SU-DHL-6 (cell line): Measurements from ENCODE around the gene SIGLEC8.
"Not testable (repeated sequence)": the region's sequence is repeated elsewhere in the genome, so short reads cannot be mapped to it uniquely, and the experiment has no call there.

Experiments used
- H2AFZ ChIP-seq: fragments of 200-600 bp; sonication (generic); 2 replicates; pipeline ENCODE4 v1.6.1; 2014; ENCODE audit warnings: low read depth, mild to moderate bottlenecking, moderate library complexity, mixed read lengths, antibody characterized with exemption, low read length; ENCODE audit not compliant: severe bottlenecking
- H3F3A ChIP-seq: fragments of 200-600 bp; shearing (Covaris generic); 2 replicates; pipeline ENCODE4 v1.6.0; 2016; ENCODE audit warnings: antibody characterized with exemption, mild to moderate bottlenecking; ENCODE audit not compliant: insufficient read depth
- H3K27ac ChIP-seq: fragments of 200-600 bp; sonication (generic); 2 replicates; pipeline ENCODE4 v1.5.1; 2016; ENCODE audit warnings: low read depth, mild to moderate bottlenecking, low read length, moderate library complexity, mixed read lengths
- H3K27me3 ChIP-seq: fragments of 200-600 bp; sonication (generic), shearing (Covaris generic); 2 replicates; pipeline ENCODE4 v1.6.0; 2014; ENCODE audit warnings: mild to moderate bottlenecking, low read length
- H3K36me3 ChIP-seq: fragments of 200-600 bp; sonication (generic); 2 replicates; pipeline ENCODE4 v1.6.1; 2014; ENCODE audit warnings: mild to moderate bottlenecking, low read length, mixed read lengths
- H3K4me2 ChIP-seq: fragments of 300-600, 200-600 bp; shearing (Covaris generic), sonication (generic); 2 replicates; pipeline ENCODE4 v1.6.0; 2014; ENCODE audit warnings: low read length, low read depth, mild to moderate bottlenecking; ENCODE audit not compliant: poor library complexity, severe bottlenecking
- H3K4me3 ChIP-seq: fragments of 200-600 bp; sonication (generic); 2 replicates; pipeline ENCODE4 v1.5.1; 2014; ENCODE audit warnings: antibody characterized with exemption, low read length, mild to moderate bottlenecking, mixed read lengths; ENCODE audit not compliant: insufficient read depth, poor library complexity, severe bottlenecking
- H3K79me2 ChIP-seq: fragments of 200-600 bp; sonication (generic); 2 replicates; pipeline ENCODE4 v1.6.1; 2014; ENCODE audit warnings: mild to moderate bottlenecking, low read length, moderate library complexity; ENCODE audit not compliant: insufficient read depth
- H3K9ac ChIP-seq: fragments of 200-600 bp; sonication (generic); 2 replicates; pipeline ENCODE4 v1.7.0; 2014; ENCODE audit warnings: mild to moderate bottlenecking, low read length
- H3K9me2 ChIP-seq: fragments of 200-600 bp; sonication (generic); replicated peaks from 2 replicates; pipeline ENCODE4 v1.6.1; 2014; ENCODE audit warnings: low read length; ENCODE audit not compliant: insufficient read depth
- H3K9me3 ChIP-seq: fragments of 200-600 bp; sonication (generic); 2 replicates; pipeline ENCODE4 v1.6.1; 2014; ENCODE audit warnings: low read length, mixed read lengths; ENCODE audit not compliant: insufficient read depth
- H4K20me1 ChIP-seq: fragments of 200-600 bp; sonication (generic); 2 replicates; pipeline ENCODE4 v1.6.1; 2014; ENCODE audit warnings: low read depth, mild to moderate bottlenecking, antibody characterized with exemption, low read length, moderate library complexity, mixed read lengths
- CTCF ChIP-seq: fragments of 200-600 bp; sonication (generic); IDR thresholded peaks from one replicate; pipeline ENCODE4 v1.5.1; 2017; ENCODE audit warnings: antibody characterized with exemption, mild to moderate bottlenecking, low read length, moderate library complexity; ENCODE audit not compliant: insufficient read depth, poor library complexity, severe bottlenecking
- EZH2phosphoT487 ChIP-seq: fragments of 200-600 bp; sonication (generic), shearing (Covaris generic); conservative IDR thresholded peaks from 2 replicates; pipeline ENCODE4 v1.6.1; 2018; ENCODE audit warnings: mild to moderate bottlenecking, antibody characterized with exemption, low read length, moderate library complexity, mixed read lengths

The SIGLEC8 gene

DNA sequence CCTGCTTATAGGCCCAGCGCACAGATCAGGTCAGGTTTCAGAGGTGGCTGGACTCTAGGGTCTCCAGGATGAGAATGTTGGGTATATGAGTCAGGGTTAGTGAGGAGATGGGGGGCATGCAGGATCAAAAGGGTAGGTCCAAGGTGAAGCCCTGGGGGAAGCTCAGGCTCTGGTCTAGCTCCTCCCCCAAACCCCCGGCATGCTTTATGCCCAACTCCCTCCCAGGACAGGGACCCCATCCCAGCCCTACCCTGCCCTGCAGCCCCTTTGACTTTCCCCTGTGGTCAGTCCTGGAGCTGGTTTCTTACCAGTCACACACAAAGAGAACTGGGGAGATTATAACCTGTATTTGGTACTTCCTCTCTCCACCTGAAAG is 10.3 kb upstream of the SIGLEC8 start:
- Histone ChIP-seq H3K9me2 (no peaks in the 10 kb centered on the region), H3K4me2 (no peak overlapping the region), H3K9me3 (no peaks in the 10 kb centered on the region), H4K20me1 (no peaks in the 10 kb centered on the region), H3K4me3 (no peak overlapping the region), H3K36me3 (no peaks in the 10 kb centered on the region), H3K27me3 (no peaks in the 10 kb centered on the region), H3K79me2 (no peaks in the 10 kb centered on the region), H3K9ac (no peak overlapping the region), H2AFZ (no peak overlapping the region), H3F3A (no peaks in the 10 kb centered on the region), H3K27ac (no peak overlapping the region)
- TF ChIP-seq EZH2phosphoT487, result no peak
- TF ChIP-seq CTCF, result no peak

DNA sequence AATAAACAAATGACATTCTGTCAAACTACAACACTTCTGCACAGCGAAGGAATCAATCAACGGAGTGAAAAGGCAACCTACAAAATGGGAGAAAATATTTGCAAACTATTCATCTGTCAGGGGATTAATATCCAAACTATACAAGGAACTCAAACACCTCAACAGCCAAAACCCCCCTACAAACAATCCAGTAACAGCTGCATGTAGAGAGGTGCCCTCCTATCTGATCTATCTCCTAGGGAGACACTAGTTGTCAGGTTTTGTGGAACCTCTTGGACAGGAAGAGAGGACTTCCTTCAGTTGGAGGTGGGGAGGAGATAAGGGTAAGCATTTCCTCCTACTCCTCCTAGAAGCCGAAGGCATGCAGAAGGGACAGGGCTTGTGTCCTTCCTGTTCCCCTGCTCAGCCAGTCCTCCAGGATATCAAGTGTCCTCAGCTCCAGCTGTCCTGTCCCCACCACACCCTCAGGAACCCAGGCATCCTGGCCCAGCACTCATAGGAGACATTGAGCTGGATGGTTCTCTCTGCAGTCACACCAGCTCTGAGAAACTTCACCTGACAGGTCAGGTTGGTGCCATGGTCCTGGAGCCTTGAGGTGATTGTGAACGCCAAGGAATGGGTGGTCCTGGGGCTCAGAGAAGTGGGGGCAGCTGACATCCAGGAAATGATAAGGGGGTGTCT is 9.8 kb upstream of the SIGLEC8 start:
- no peak overlapping the region for H3K4me3 ChIP-seq
- no peak overlapping the region for H3K4me2 ChIP-seq
- no peak for TF ChIP-seq CTCF
- no peak for TF ChIP-seq EZH2phosphoT487
- H3K9me3 ChIP-seq, result no peaks in the 10 kb centered on the region
- H3F3A ChIP-seq, result no peaks in the 10 kb centered on the region
- H4K20me1 ChIP-seq, result no peaks in the 10 kb centered on the region
- no peak overlapping the region for H3K27ac ChIP-seq
- H3K9me2 ChIP-seq, result no peaks in the 10 kb centered on the region
- H3K79me2 ChIP-seq, result no peaks in the 10 kb centered on the region
- H3K9ac ChIP-seq, result no peak overlapping the region
- no peaks in the 10 kb centered on the region for H3K36me3 ChIP-seq
- H2AFZ ChIP-seq, result no peak overlapping the region
- H3K27me3 ChIP-seq, result no peaks in the 10 kb centered on the region

DNA sequence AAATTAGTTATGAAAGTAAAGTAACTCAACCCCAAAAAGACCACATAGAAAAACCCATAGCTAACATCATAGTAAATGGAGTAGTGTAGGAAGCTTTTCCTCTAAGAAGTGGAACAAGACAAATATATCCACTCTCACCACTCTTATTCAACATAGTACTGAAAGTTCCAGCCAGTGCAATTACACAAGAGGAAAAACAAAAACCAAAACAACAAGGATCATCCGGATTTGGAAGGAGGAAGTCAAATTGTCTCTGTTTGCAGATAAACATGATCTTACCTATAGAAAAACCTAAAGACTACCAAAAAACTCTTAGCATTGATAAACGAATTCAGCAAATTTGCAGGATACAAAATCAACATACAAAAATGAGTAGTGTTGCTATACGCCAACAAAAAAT is 8.5 kb upstream of the SIGLEC8 start:
- no peaks in the 10 kb centered on the region for H3K79me2 ChIP-seq
- no peaks in the 10 kb centered on the region for H3F3A ChIP-seq
- H3K27me3 ChIP-seq, result no peaks in the 10 kb centered on the region
- TF ChIP-seq EZH2phosphoT487 (no peak), CTCF (no peak)
- H2AFZ ChIP-seq, result no peak overlapping the region
- H3K27ac ChIP-seq, result no peak overlapping the region
- H3K36me3 ChIP-seq, result no peaks in the 10 kb centered on the region
- no peaks in the 10 kb centered on the region for H3K9me2 ChIP-seq
- no peaks in the 10 kb centered on the region for H3K9me3 ChIP-seq
- no peak overlapping the region for H3K4me2 ChIP-seq
- H3K9ac ChIP-seq, result no peak overlapping the region
- no peak overlapping the region for H3K4me3 ChIP-seq
- H4K20me1 ChIP-seq, result no peaks in the 10 kb centered on the region

GRCh38 chr19:51463976-51464581 is 5.8 kb upstream of the SIGLEC8 start:
- H3K9ac ChIP-seq, H3K36me3 ChIP-seq, H3K27ac ChIP-seq, H3F3A ChIP-seq, H4K20me1 ChIP-seq, H3K4me3 ChIP-seq, H3K9me2 ChIP-seq, H3K79me2 ChIP-seq, H2AFZ ChIP-seq, H3K9me3 ChIP-seq, H3K27me3 ChIP-seq, H3K4me2 ChIP-seq: not testable (repeated sequence)
